Mesenchymal stem cell (in vitro differentiated cells and primary cell): ENCODE measurements around the gene ENHO.

Experiments used
- DNase-seq: peaks from one replicate; pipeline ENCODE4 v3.0.0-alpha.2; 2013
- H2AFZ ChIP-seq: one replicate; pipeline ENCODE4 v1.6.1; 2013; ENCODE audit warnings: low read depth, mild to moderate bottlenecking, control low read depth, inconsistent platforms, low read length, moderate library complexity
- H2AK5ac ChIP-seq: 2 replicates; pipeline ENCODE4 v1.6.1; 2013; ENCODE audit warnings: low read length, moderate library complexity, mild to moderate bottlenecking, inconsistent platforms; ENCODE audit not compliant: severe bottlenecking
- H2BK120ac ChIP-seq: one replicate; pipeline ENCODE4 v1.6.1; 2013; ENCODE audit warnings: low read depth, mild to moderate bottlenecking, inconsistent platforms, low read length, moderate library complexity
- H2BK12ac ChIP-seq, 2 experiments: one replicate each; pipeline ENCODE4 v1.6.1; 2013; ENCODE audit warnings: inconsistent platforms in 2 of 2, low read length in 2 of 2, mild to moderate bottlenecking in 2 of 2, moderate library complexity in 2 of 2, control low read depth in 1 of 2
- H2BK15ac ChIP-seq: one replicate; pipeline ENCODE4 v1.6.1; 2013; ENCODE audit warnings: mild to moderate bottlenecking, low read depth, inconsistent platforms; ENCODE audit not compliant: poor library complexity, severe bottlenecking
- H2BK5ac ChIP-seq: 2 replicates; pipeline ENCODE4 v1.6.1; 2013; ENCODE audit warnings: low read depth, mild to moderate bottlenecking, low read length, control low read depth, inconsistent platforms; ENCODE audit not compliant: poor library complexity, severe bottlenecking
- H3K14ac ChIP-seq, 2 experiments: one replicate each; pipeline ENCODE4 v1.6.1; 2013; ENCODE audit warnings: inconsistent platforms in 2 of 2, low read length in 2 of 2, control low read depth in 1 of 2, mild to moderate bottlenecking in 1 of 2, moderate library complexity in 1 of 2
- H3K18ac ChIP-seq, 2 experiments: one replicate each; pipeline ENCODE4 v1.6.1; 2013; ENCODE audit warnings: inconsistent platforms in 2 of 2, low read length in 2 of 2, control low read depth in 1 of 2, low read depth in 1 of 2, mild to moderate bottlenecking in 1 of 2
- H3K23ac ChIP-seq, 2 experiments: one replicate each; pipeline ENCODE4 v1.6.1; 2013; ENCODE audit warnings: inconsistent platforms in 2 of 2, low read length in 2 of 2, mild to moderate bottlenecking in 2 of 2, moderate library complexity in 2 of 2, control low read depth in 1 of 2
- H3K27ac ChIP-seq: 2 replicates; pipeline ENCODE4 v1.5.1; 2013; ENCODE audit warnings: mild to moderate bottlenecking, moderate library complexity, low read length, control low read depth, inconsistent platforms; ENCODE audit not compliant: poor library complexity, severe bottlenecking
- H3K27me3 ChIP-seq, 2 experiments: 2 replicates each; pipeline versions ENCODE4 v1.6.1 to v1.7.0; 2013; ENCODE audit warnings: low read length in 2 of 2, mild to moderate bottlenecking in 2 of 2, moderate library complexity in 2 of 2, control low read depth in 1 of 2, inconsistent platforms in 1 of 2; ENCODE audit not compliant: control insufficient read depth in 1 of 2, insufficient read depth in 1 of 2
- H3K36me3 ChIP-seq, 2 experiments: 2 replicates each; pipeline versions ENCODE4 v1.6.1 to v1.7.0; 2013; ENCODE audit warnings: low read length in 2 of 2, control low read depth in 1 of 2, inconsistent platforms in 1 of 2, low read depth in 1 of 2, mild to moderate bottlenecking in 1 of 2; ENCODE audit not compliant: insufficient read depth in 2 of 2, control insufficient read depth in 1 of 2
- H3K4ac ChIP-seq, 2 experiments: one replicate each; pipeline ENCODE4 v1.6.1; 2013; ENCODE audit warnings: inconsistent platforms in 2 of 2, low read length in 2 of 2, mild to moderate bottlenecking in 2 of 2, moderate library complexity in 2 of 2, control low read depth in 1 of 2, low read depth in 1 of 2
- H3K4me1 ChIP-seq: 2 replicates; pipeline ENCODE4 v1.6.1; 2013; ENCODE audit warnings: low read depth, low read length, control low read depth; ENCODE audit not compliant: control insufficient read depth, insufficient read depth
- H3K4me2 ChIP-seq: 2 replicates; pipeline ENCODE4 v1.6.1; 2013; ENCODE audit warnings: low read length, mild to moderate bottlenecking, inconsistent platforms; ENCODE audit not compliant: poor library complexity, severe bottlenecking
- H3K4me3 ChIP-seq, 2 experiments: 2 replicates each; pipeline versions ENCODE4 v1.5.1 to v1.7.0; 2013; ENCODE audit warnings: low read length in 2 of 2, mild to moderate bottlenecking in 2 of 2, control low read depth in 1 of 2, low read depth in 1 of 2; ENCODE audit not compliant: insufficient read depth in 1 of 2
- H3K79me1 ChIP-seq: replicated peaks from 2 replicates; pipeline ENCODE4 v1.6.1; 2013; ENCODE audit warnings: mild to moderate bottlenecking, control low read depth, low read length, inconsistent platforms; ENCODE audit not compliant: poor library complexity, severe bottlenecking
- H3K9ac ChIP-seq: 2 replicates; pipeline ENCODE4 v1.7.0; 2013; ENCODE audit warnings: mild to moderate bottlenecking, low read length, moderate library complexity
- H3K9me3 ChIP-seq: 2 replicates; pipeline ENCODE4 v1.7.0; 2013; ENCODE audit warnings: mild to moderate bottlenecking, low read length; ENCODE audit not compliant: control insufficient read depth
- H4K8ac ChIP-seq: one replicate; pipeline ENCODE4 v1.6.1; 2013; ENCODE audit warnings: inconsistent platforms, mild to moderate bottlenecking, low read length, moderate library complexity
- H4K91ac ChIP-seq: one replicate; pipeline ENCODE4 v1.6.1; 2013; ENCODE audit warnings: mild to moderate bottlenecking, low read length, inconsistent platforms
- WGBS: methylation state at CpG from one replicate; pipeline ENCODE4 v1.1.7; 2013; ENCODE audit warnings: mixed read lengths; 5-methylcytosine and 5-hydroxymethylcytosine counted together

Gene ENHO

GRCh38 chr9:34500623-34501267 is 22.0 kb downstream of the ENHO start:
- H2AFZ ChIP-seq = no peak overlapping the region
- 6% methylated on average over 6 of the region's 6 CpGs for WGBS
- no peak overlapping the region for H2AK5ac ChIP-seq
- H3K4ac ChIP-seq = no peak overlapping the region
- no peak overlapping the region for H4K91ac ChIP-seq
- no peak overlapping the region for H2BK120ac ChIP-seq
- no peak overlapping the region for H3K4me3 ChIP-seq
- no peaks in the 10 kb centered on the region for H3K4me1 ChIP-seq
- H3K18ac ChIP-seq = no peak overlapping the region
- no peak overlapping the region for H3K27ac ChIP-seq
- H4K8ac ChIP-seq = no peak overlapping the region
- no peak overlapping the region for H2BK12ac ChIP-seq
- DNase-seq = peak; percentile 51
- H2BK5ac ChIP-seq = no peak overlapping the region
- peaks cover 20 to 81% of the 10 kb centered on the region in 2 experiments for H3K27me3 ChIP-seq
- H3K23ac ChIP-seq = no peak overlapping the region
- H3K14ac ChIP-seq = no peak overlapping the region
- no peaks in the 10 kb centered on the region for H3K79me1 ChIP-seq
- no peak overlapping the region for H2BK15ac ChIP-seq
- H3K36me3 ChIP-seq = no peaks in the 10 kb centered on the region
- no peaks in the 10 kb centered on the region for H3K9me3 ChIP-seq
- no peak overlapping the region for H3K9ac ChIP-seq
- no peak overlapping the region for H3K4me2 ChIP-seq

- Histone ChIP-seq H3K27me3 (peaks cover 27 to 78% of the 10 kb centered on the region in 2 experiments), H2BK5ac (no peak overlapping the region), H2AK5ac (no peak overlapping the region), H3K9me3 (no peaks in the 10 kb centered on the region), H2BK15ac (no peak overlapping the region), H3K27ac (no peak overlapping the region), H4K91ac (no peak overlapping the region), H3K18ac (no peak overlapping the region), H3K9ac (no peak overlapping the region), H3K4me2 (no peak overlapping the region), H3K4me3 (no peak overlapping the region), H3K79me1 (no peaks in the 10 kb centered on the region), H3K4ac (no peak overlapping the region), H2AFZ (no peak overlapping the region), H3K23ac (no peak overlapping the region), H2BK120ac (no peak overlapping the region), H2BK12ac (no peak overlapping the region), H3K36me3 (no peaks in the 10 kb centered on the region), H4K8ac (no peak overlapping the region), H3K4me1 (no peaks in the 10 kb centered on the region), H3K14ac (no peak overlapping the region)
- WGBS = 87% methylated on average over 2 of the region's 2 CpGs
- DNase-seq = no peak
These were observed 23.7 kb downstream of the ENHO start for GRCh38 chr9:34499076-34499475.

GRCh38 chr9:34498553-34498952 is 24.2 kb downstream of the ENHO start:
- H2BK120ac ChIP-seq = no peak overlapping the region
- no peak overlapping the region for H2BK15ac ChIP-seq
- 39% methylated on average over 3 of the region's 3 CpGs for WGBS
- H3K79me1 ChIP-seq = no peaks in the 10 kb centered on the region
- H3K27me3 ChIP-seq = peaks cover 27 to 73% of the 10 kb centered on the region in 2 experiments
- no peaks in the 10 kb centered on the region for H3K36me3 ChIP-seq
- no peak overlapping the region for H3K27ac ChIP-seq
- H3K23ac ChIP-seq = no peak overlapping the region
- H4K91ac ChIP-seq = no peak overlapping the region
- no peaks in the 10 kb centered on the region for H3K4me1 ChIP-seq
- H3K4me2 ChIP-seq = no peak overlapping the region
- H3K9ac ChIP-seq = no peak overlapping the region
- H3K9me3 ChIP-seq = no peaks in the 10 kb centered on the region
- no peak overlapping the region for H2BK12ac ChIP-seq
- no peak overlapping the region for H4K8ac ChIP-seq
- H3K4me3 ChIP-seq = no peak overlapping the region
- H3K18ac ChIP-seq = no peak overlapping the region
- no peak overlapping the region for H2AK5ac ChIP-seq
- no peak for DNase-seq
- no peak overlapping the region for H2AFZ ChIP-seq
- H3K14ac ChIP-seq = no peak overlapping the region
- H3K4ac ChIP-seq = no peak overlapping the region
- no peak overlapping the region for H2BK5ac ChIP-seq

GRCh38 chr9:34496149-34496712 is 26.6 kb downstream of the ENHO start:
- Histone ChIP-seq H3K4me1 (no peaks in the 10 kb centered on the region), H3K9ac (no peak overlapping the region), H3K23ac (no peak overlapping the region), H2AFZ (no peak overlapping the region), H3K36me3 (no peaks in the 10 kb centered on the region), H2AK5ac (no peak overlapping the region), H4K91ac (no peak overlapping the region), H3K4me2 (no peak overlapping the region), H2BK120ac (no peak overlapping the region), H3K4me3 (no peak overlapping the region), H3K4ac (no peak overlapping the region), H2BK15ac (no peak overlapping the region), H3K27ac (no peak overlapping the region), H2BK12ac (no peak overlapping the region), H3K79me1 (no peaks in the 10 kb centered on the region), H3K27me3 (peaks cover 40 to 64% of the 10 kb centered on the region in 2 experiments), H3K14ac (no peak overlapping the region), H3K9me3 (no peaks in the 10 kb centered on the region), H4K8ac (no peak overlapping the region), H2BK5ac (no peak overlapping the region), H3K18ac (no peak overlapping the region)
- no peak for DNase-seq
- 83% methylated on average over 6 of the region's 6 CpGs for WGBS
